ENCODE results near the gene LRRTM4.

The LRRTM4 gene

DNA sequence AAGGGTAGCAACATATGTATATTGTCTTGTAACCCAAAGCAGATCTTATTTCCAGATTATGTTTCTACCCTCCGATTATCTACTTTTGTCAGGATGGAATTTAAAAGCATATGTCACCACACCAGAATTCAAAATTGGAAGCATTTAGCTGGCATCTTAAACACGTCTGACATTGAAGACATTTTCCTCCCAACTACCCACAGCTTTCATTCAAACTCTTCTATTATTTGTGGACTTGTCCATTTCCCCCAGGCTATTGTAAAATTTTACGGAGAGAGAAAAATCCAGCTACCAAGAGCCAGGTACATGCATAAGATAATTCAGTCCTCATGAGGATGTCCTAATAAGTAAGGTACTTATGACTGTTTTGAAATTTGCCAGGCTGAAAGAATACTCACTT lies 659.3 kb downstream of the LRRTM4 start:
- Mint-ChIP-seq H3K36me3 (ENCODE audit: insufficient read depth) (no peaks in the 10 kb centered on the region), H3K27ac (no peak overlapping the region), H3K27me3 (no peaks in the 10 kb centered on the region), H3K4me1 (ENCODE audit: low read depth in 2 of 2) (no peaks in the 10 kb centered on the region), H3K4me3 (no peak overlapping the region), H3K9me3 (peaks cover 0 to 14% of the 10 kb centered on the region in 2 donors)
- no peak for ATAC-seq (replicated peaks)
- no peak for DNase-seq

DNA sequence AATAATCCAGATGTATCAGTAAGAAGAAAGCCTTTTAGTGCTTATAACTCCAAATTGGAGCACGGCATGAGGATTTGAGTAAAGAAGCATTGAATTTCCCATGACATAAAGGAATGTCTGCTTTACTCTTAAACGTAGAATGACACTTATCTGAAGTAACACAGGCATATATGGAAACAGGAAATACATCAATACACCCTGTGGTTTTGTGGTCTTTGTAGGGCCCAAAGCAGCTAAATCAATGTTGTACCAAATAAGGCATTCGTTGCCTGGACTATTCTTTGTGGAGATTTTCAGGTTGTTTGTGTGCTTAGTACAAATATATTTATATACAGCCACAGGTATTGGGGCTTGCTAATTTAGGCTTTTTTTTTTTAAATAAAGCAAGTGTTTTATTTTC lies 660.5 kb downstream of the LRRTM4 start:
- H3K4me1 Mint-ChIP-seq (ENCODE audit: low read depth in 2 of 2): no peaks in the 10 kb centered on the region
- no peaks in the 10 kb centered on the region for H3K27me3 Mint-ChIP-seq
- no peak overlapping the region for H3K27ac Mint-ChIP-seq
- DNase-seq (no peak), ATAC-seq (replicated peaks) (no peak)
- no peak overlapping the region for H3K4me3 Mint-ChIP-seq
- no peaks in the 10 kb centered on the region for H3K36me3 Mint-ChIP-seq (ENCODE audit: insufficient read depth)
- H3K9me3 Mint-ChIP-seq: peaks cover 0 to 11% of the 10 kb centered on the region in 2 donors

DNA sequence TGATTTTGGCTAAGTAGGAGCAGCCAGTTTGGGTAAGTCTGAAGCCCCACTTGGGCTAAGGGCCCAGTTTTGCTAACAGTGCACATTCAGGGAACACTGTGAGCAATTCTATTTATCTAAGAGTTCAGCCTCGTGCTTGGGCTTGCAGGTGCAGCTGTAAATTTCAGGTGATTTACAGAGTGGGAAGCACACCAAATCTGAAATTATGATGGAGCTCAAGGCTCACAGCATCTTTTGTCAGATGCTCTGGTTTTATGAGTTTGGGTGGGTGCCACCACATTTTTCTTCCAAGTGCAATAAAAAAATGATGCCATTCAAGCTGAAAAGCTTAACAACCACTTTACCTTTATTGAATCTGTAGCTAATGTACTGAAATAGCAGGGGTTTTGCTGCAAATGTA lies 671.2 kb downstream of the LRRTM4 start:
- no peaks in the 10 kb centered on the region for H3K27me3 Mint-ChIP-seq
- no peak overlapping the region for H3K27ac Mint-ChIP-seq
- no peak for ATAC-seq (replicated peaks)
- H3K4me3 Mint-ChIP-seq: no peak overlapping the region
- H3K4me1 Mint-ChIP-seq (ENCODE audit: low read depth in 2 of 2): no peaks in the 10 kb centered on the region
- H3K9me3 Mint-ChIP-seq: peaks cover 0 to 7% of the 10 kb centered on the region in 2 donors
- DNase-seq: no peak
- no peaks in the 10 kb centered on the region for H3K36me3 Mint-ChIP-seq (ENCODE audit: insufficient read depth)

DNA sequence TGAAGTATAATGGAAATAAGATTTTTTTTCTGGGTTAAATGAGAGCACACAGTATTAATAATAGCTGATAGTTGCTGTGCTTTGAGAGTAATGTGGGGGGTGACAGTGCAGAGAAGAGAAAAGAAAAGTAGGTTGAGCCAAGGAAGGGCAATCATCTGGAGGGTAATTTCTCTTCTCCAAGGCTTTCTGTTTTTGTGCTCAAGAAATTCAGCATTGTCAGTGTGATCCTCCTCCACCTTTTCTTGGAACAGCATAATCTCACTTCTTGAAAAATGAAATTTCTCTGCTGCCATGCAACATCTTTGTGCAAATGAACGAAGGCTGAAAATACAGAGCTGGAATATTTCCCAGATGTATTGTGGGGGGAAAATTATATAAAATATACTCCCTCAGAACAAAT lies 673.1 kb downstream of the LRRTM4 start:
- ATAC-seq (replicated peaks) (no peak), DNase-seq (no peak)
- H3K4me3 Mint-ChIP-seq: no peak overlapping the region
- H3K27ac Mint-ChIP-seq: no peak overlapping the region
- no peaks in the 10 kb centered on the region for H3K27me3 Mint-ChIP-seq
- no peaks in the 10 kb centered on the region for H3K4me1 Mint-ChIP-seq (ENCODE audit: low read depth in 2 of 2)
- H3K36me3 Mint-ChIP-seq (ENCODE audit: insufficient read depth): peaks cover 5% of the 10 kb centered on the region
- peaks cover 0 to 3% of the 10 kb centered on the region in 2 donors for H3K9me3 Mint-ChIP-seq

DNA sequence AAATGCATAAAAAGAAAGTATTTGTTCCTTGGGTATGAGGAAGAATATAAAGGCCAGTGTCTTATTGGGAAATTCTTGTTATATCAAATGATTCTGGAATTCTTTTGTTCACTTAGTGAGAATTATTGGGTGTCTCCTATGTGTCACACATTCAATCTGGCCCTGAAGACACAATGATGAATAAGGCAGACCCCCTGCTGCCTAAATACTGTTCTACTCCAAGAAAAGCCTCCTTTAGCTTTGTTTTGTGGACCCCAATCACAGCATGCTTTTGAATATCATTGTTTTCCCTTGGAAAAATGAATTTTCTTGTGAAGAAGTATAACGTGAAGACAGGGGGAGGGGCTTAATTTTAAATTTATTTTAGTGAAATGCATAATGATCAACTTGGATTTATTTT lies 682.4 kb downstream of the LRRTM4 start:
- Mint-ChIP-seq H3K36me3 (ENCODE audit: insufficient read depth) (peaks cover 2% of the 10 kb centered on the region), H3K27ac (no peak overlapping the region), H3K27me3 (no peaks in the 10 kb centered on the region), H3K9me3 (peaks cover 0 to 9% of the 10 kb centered on the region in 2 donors), H3K4me1 (ENCODE audit: low read depth in 2 of 2) (no peaks in the 10 kb centered on the region), H3K4me3 (no peak overlapping the region)
- no peak for ATAC-seq (replicated peaks)
- DNase-seq: no peak

DNA sequence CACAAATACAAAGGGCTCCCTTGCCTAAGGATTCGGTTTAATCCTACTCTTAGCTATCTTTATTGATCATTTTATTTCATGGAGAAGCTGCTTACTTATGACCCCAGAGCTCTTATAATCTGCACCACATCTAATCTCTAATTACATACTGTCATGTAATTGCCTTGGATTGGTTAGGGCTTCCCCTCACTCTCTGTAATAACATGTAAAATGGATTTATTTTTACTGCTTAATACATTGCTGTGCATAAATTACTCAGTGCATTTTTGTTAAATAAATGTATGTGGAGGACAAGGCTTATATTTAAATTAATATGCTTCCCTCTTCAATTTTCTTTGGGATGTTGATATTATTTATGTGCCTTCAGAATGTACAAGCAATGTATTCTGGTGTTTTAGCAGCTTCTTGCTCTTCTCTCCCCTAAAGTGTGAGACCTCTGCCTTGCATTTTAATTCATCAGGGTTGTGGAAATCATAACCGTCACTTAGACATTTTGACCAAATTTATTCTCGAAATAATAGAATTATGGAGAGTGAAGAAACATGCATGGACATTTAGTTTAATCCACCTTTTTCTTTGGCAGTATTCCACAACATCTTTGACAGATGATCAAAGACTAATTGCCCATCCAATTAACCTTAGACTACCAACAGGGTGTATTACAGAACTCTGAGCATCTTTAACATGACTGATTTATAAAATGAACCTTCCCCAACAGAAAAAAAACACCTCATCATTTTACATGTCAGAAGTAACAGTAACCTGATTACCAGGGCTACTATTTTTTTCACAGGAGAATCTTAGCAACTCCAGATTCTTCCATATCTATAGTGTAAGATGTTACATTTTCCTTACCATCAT lies 692.6 kb downstream of the LRRTM4 start:
- H3K4me3 Mint-ChIP-seq: no peak overlapping the region
- DNase-seq (no peak), ATAC-seq (replicated peaks) (no peak)
- H3K27me3 Mint-ChIP-seq: no peaks in the 10 kb centered on the region
- H3K27ac Mint-ChIP-seq: no peak overlapping the region
- no peaks in the 10 kb centered on the region for H3K36me3 Mint-ChIP-seq (ENCODE audit: insufficient read depth)
- peaks cover 10 to 11% of the 10 kb centered on the region in 2 donors for H3K9me3 Mint-ChIP-seq
- H3K4me1 Mint-ChIP-seq (ENCODE audit: low read depth in 2 of 2): no peaks in the 10 kb centered on the region

DNA sequence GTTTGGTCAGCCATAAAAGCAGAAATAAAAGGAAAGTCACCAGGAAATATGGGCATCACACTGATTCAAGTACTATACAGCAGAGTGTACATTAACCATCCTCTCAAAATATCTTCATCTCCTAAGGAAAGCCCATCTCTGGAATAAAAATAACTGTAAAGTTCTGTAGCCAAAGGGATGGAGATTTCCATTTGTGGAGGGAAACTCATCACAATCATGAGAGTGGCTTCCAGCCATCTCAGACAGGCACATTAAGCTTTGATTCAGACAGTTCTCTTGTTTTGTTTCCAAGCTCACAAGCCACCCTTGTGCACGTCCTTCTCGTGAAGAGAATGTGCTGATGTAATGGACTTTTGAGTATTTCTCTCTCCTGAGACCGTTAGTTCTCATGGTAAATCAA lies 695.5 kb downstream of the LRRTM4 start:
- H3K27ac Mint-ChIP-seq: no peak overlapping the region
- H3K4me3 Mint-ChIP-seq: no peak overlapping the region
- no peaks in the 10 kb centered on the region for H3K36me3 Mint-ChIP-seq (ENCODE audit: insufficient read depth)
- H3K27me3 Mint-ChIP-seq: no peaks in the 10 kb centered on the region
- ATAC-seq (replicated peaks) (no peak), DNase-seq (no peak)
- H3K4me1 Mint-ChIP-seq (ENCODE audit: low read depth in 2 of 2): no peaks in the 10 kb centered on the region
- H3K9me3 Mint-ChIP-seq: peaks cover 10 to 11% of the 10 kb centered on the region in 2 donors

DNA sequence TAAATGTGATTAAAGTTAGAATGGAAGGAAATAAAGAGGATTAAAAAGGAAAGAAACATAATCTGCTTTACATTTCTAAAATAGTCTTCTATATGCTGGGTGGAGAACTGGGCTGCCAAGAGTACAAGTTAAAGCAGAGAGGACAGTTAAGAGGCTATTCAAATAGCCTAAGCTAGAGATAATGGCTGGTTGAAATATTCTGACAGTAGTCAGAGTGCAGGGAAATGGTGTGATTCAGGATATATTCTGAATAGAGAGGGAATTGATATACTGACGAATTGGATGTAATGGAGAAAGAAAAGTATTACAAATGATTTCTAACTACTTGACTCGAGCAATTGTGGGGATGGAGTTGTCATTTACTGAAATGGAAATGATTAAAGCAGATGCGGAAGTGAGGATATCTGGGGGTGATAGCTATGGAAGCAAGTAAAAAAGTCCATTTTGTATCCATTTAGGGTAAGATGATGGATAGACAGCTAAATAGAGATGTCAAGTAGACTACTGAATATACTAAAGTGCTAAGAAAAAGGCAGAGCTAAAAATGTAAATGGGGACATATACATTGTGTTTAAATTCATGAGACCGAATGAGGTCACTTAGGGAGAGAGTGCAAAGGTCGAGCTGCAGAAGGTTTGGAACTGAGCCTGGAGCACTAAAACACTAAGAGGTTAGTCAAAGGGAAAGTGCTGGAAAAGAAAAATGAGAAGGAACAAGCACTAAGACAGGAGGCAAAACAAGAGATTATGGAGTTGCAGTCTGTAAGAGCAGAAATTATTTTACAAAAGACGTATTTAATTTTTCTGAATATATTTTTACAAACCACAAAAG lies 696.8 kb downstream of the LRRTM4 start:
- Mint-ChIP-seq H3K4me1 (ENCODE audit: low read depth in 2 of 2) (no peaks in the 10 kb centered on the region), H3K4me3 (no peak overlapping the region)
- no peak for ATAC-seq (replicated peaks)

DNA sequence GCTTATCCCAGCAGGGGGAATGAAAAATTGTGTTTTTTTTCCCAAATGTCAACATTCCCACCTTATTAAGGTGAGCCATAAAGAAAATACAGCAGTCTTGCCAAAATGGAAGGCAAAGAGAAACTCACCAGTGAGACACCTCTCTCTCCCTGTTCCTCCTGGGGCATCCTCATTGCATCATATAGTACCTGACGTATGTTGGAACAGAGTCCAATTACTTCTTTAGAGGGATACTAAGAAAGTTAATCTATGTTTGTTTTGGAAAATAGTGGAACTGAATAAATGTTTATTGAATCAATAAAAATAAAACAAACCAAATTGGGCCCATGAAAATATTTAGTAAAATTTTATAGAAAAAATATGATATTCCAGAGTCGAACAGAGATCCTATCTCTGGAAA lies 700.4 kb downstream of the LRRTM4 start:
- Mint-ChIP-seq H3K9me3 (peaks cover 9 to 20% of the 10 kb centered on the region in 2 donors), H3K27ac (no peak overlapping the region), H3K27me3 (no peaks in the 10 kb centered on the region), H3K4me3 (no peak overlapping the region), H3K36me3 (ENCODE audit: insufficient read depth) (no peaks in the 10 kb centered on the region), H3K4me1 (ENCODE audit: low read depth in 2 of 2) (no peaks in the 10 kb centered on the region)
- no peak for DNase-seq
- no peak for ATAC-seq (replicated peaks)

More for the DNA sequence above, 696.8 kb downstream of the LRRTM4 start:
- Mint-ChIP-seq H3K9me3 (peaks cover 10 to 11% of the 10 kb centered on the region in 2 donors), H3K36me3 (ENCODE audit: insufficient read depth) (no peaks in the 10 kb centered on the region), H3K27me3 (no peaks in the 10 kb centered on the region), H3K27ac (no peak overlapping the region)
- no peak for DNase-seq

DNA sequence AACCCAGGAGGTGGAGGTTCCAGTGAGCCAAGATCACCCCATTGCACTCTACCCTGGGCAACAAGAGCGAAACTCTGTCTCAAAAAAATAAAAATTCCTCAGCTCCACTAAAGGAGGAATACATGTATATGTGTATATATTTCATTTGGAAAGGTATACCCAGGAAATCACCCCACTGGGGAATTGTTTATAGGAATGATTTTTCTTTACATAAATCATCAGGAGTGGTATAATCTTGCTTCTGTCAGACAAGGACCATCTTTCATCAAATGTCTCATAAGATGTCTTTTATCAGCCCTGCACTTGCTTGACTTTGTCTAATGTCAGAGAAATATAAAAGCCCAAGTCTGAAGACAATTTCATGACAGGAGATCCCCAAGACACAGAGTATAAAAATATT lies 709.1 kb downstream of the LRRTM4 start:
- no peaks in the 10 kb centered on the region for H3K36me3 Mint-ChIP-seq (ENCODE audit: insufficient read depth)
- peaks cover 8 to 13% of the 10 kb centered on the region in 2 donors for H3K9me3 Mint-ChIP-seq
- H3K27ac Mint-ChIP-seq: no peak overlapping the region
- no peak for DNase-seq
- ATAC-seq (replicated peaks): no peak
- no peaks in the 10 kb centered on the region for H3K4me1 Mint-ChIP-seq (ENCODE audit: low read depth in 2 of 2)
- H3K27me3 Mint-ChIP-seq: no peaks in the 10 kb centered on the region
- H3K4me3 Mint-ChIP-seq: no peak overlapping the region

DNA sequence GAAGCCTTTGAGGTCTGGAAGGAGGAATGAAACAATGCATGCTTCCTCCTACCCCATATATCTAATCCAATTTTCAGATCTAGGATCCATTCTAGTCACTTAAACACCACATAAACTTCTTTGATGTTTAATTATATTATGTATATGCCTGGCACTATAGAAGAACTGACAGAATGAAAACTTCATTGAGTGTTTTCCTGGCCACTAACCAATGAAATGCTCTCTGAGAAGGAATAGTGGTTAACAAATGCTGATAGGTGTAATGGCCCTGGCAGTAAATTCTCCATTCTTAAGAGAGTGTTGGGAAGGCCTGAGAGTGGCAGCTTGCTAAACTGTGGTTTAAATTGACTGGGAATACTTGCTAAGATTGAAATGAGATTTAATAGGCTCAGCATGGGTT lies 710.0 kb downstream of the LRRTM4 start:
- Mint-ChIP-seq H3K36me3 (ENCODE audit: insufficient read depth) (no peaks in the 10 kb centered on the region), H3K9me3 (peaks cover 8 to 13% of the 10 kb centered on the region in 2 donors), H3K27ac (no peak overlapping the region), H3K4me1 (ENCODE audit: low read depth in 2 of 2) (no peaks in the 10 kb centered on the region), H3K4me3 (no peak overlapping the region), H3K27me3 (no peaks in the 10 kb centered on the region)
- ATAC-seq (replicated peaks) (no peak), DNase-seq (no peak)

DNA sequence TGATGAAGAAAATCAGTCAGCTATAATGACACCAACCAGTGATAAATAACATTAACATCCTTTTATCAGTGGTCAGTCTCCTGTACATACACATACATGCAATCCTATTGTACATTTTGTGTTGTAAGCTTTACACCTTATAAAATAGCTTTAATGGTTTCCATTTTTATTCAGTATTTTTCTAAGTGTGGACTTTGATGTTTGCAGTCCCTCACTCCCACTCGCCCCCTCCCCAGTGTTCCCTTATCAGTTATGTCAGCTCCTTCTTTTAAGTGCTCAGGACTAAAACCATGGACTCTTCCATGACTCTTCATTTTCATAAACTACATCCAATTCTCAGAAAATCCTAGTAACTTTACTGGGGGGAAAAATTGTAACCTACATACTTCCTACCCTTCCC lies 713.0 kb downstream of the LRRTM4 start:
- ATAC-seq (replicated peaks) (no peak), DNase-seq (no peak)
- Mint-ChIP-seq H3K4me3 (no peak overlapping the region), H3K27me3 (no peaks in the 10 kb centered on the region), H3K27ac (no peak overlapping the region), H3K36me3 (ENCODE audit: insufficient read depth) (no peaks in the 10 kb centered on the region), H3K9me3 (peaks cover 8 to 12% of the 10 kb centered on the region in 2 donors), H3K4me1 (ENCODE audit: low read depth in 2 of 2) (no peaks in the 10 kb centered on the region)

DNA sequence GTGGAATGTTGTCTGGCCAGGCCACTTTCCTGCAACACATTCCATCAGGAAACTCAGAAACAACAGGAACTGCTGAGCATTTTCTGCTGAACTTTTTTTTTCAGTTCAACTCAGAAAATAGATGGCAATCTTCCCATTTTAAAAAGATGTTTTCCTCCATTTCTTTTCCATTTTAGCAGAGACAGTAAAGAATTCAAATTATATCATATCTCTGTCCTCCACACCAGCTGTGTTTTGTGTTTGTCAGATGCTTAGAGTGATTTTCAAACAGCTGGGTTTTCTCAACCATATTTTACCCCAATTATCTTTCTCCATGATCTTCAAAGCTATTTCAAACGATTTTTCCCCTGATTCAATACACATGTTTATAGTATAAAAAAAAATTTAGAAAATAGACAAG lies 713.4 kb downstream of the LRRTM4 start:
- Mint-ChIP-seq H3K27ac (no peak overlapping the region), H3K9me3 (peaks cover 8 to 12% of the 10 kb centered on the region in 2 donors), H3K4me3 (no peak overlapping the region), H3K4me1 (ENCODE audit: low read depth in 2 of 2) (no peaks in the 10 kb centered on the region), H3K27me3 (no peaks in the 10 kb centered on the region), H3K36me3 (ENCODE audit: insufficient read depth) (no peaks in the 10 kb centered on the region)
- ATAC-seq (replicated peaks) (no peak), DNase-seq (no peak)
